ENCODE results near the gene CKS2.

DNA sequence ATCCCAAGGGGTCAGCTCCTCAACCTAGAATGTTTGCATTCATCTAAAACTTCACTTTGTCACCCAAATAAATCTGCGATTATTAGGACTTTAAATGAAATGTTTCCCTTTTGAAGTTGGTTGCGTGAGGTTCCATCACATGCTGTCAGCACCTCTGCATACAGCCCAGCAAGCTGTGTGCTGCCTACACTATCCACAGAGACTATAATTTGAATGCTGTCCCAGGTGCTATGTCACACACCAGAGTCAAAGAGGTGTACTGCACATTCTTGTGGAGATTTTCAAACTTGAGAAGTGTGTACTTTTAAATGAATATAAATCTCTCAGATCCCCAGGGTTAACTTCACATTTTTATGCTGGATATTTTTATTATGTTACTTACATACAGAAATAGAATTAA lies 19.3 kb upstream of the CKS2 start:
- TF ChIP-seq CTCF (IDR thresholded peaks at IDR 0.05; ENCODE audit: insufficient read depth, low read length, poor library complexity, severe bottlenecking) (no peak), EZH2phosphoT487 (conservative IDR thresholded peaks at IDR 0.05; ENCODE audit: low read length) (no peak)

All from SU-DHL-6 (cell line).